NCI-H460 (cell line): ENCODE results near the gene ARHGDIB. TPM values are rescaled to one million over a fixed set of nuclear protein-coding genes. Genes with fewer than 3 reads are reported as not detected.

Experiments used
- DNase-seq: peaks from one replicate; pipeline ENCODE4 v3.0.0-alpha.2; 2016; ENCODE audit warnings: low read depth; ENCODE audit errors: extremely low read depth
- total RNA-seq: library from RNA; depleted of rRNA; stranded (reverse); fragments of >200 nt; shearing (Covaris generic); gene quantifications from 2 replicates; pipeline ENCODE4 v1.2.3, GENCODE V29; 2014

ARHGDIB gene
- total RNA-seq, 1 experiment from 2014 or later, result not detected

GRCh38 chr12:14984036-14984435 lies 22.6 kb upstream of the ARHGDIB start:
- DNase-seq, result no peak

- no peak for DNase-seq
Measured at GRCh38 chr12:14982991-14983390, 21.6 kb upstream of the ARHGDIB start.

GRCh38 chr12:14982562-14982961 lies 21.2 kb upstream of the ARHGDIB start:
- DNase-seq, result no peak

GRCh38 chr12:14981049-14981448 lies 19.6 kb upstream of the ARHGDIB start:
- no peak for DNase-seq

GRCh38 chr12:14979468-14979867 lies 18.1 kb upstream of the ARHGDIB start:
- DNase-seq, result no peak

- no peak for DNase-seq
Measured at GRCh38 chr12:14976658-14977057, 15.3 kb upstream of the ARHGDIB start.

- DNase-seq, result no peak
Measured at GRCh38 chr12:14975457-14975856, 14.1 kb upstream of the ARHGDIB start.

- DNase-seq, result no peak
Measured at GRCh38 chr12:14974633-14975032, 13.2 kb upstream of the ARHGDIB start.

GRCh38 chr12:14972816-14973215 lies 11.4 kb upstream of the ARHGDIB start, which contains the start of gene PDE6H:
Gene PDE6H (plus strand): TSS chr12:14973042. CDS start chr12:14978013, 4,971 bp downstream.
- no peak for DNase-seq

GRCh38 chr12:14970473-14970872 lies 9.1 kb upstream of the ARHGDIB start:
- no peak for DNase-seq

- no peak for DNase-seq
Measured at GRCh38 chr12:14968478-14968877, 7.1 kb upstream of the ARHGDIB start.

GRCh38 chr12:14965221-14965620 lies 3.8 kb upstream of the ARHGDIB start:
- no peak for DNase-seq

- no peak for DNase-seq
Measured at GRCh38 chr12:14964406-14964805, 3.0 kb upstream of the ARHGDIB start.

- DNase-seq, result no peak
Measured at GRCh38 chr12:14963520-14963919, 2.1 kb upstream of the ARHGDIB start.

GRCh38 chr12:14962797-14963196 lies 1.4 kb upstream of the ARHGDIB start:
- no peak for DNase-seq

GRCh38 chr12:14962153-14962539 lies 745 bp upstream of the ARHGDIB start:
- no peak for DNase-seq

GRCh38 chr12:14960548-14961465 lies 594 bp downstream of the ARHGDIB start:
- DNase-seq, result no peak

- DNase-seq, result no peak
Measured at GRCh38 chr12:14959916-14960496, 1.4 kb downstream of the ARHGDIB start.

GRCh38 chr12:14959463-14959862 lies 1.9 kb downstream of the ARHGDIB start:
- no peak for DNase-seq

GRCh38 chr12:14959126-14959440 lies 2.3 kb downstream of the ARHGDIB start:
- DNase-seq, result no peak

- no peak for DNase-seq
Measured at GRCh38 chr12:14958361-14959125, 2.9 kb downstream of the ARHGDIB start.
